HG03460 (cell line): Measurements from ENCODE around the gene ZNF155.

Source experiments
- ATAC-seq: cut with Tn5 transposase; IDR thresholded peaks from one replicate; pipeline ENCODE4 v1.9.1; 2021; ENCODE audit not compliant: unreplicated experiment

Gene ZNF155

GRCh38 chr19:44003461-44004009 is 19.5 kb downstream of the ZNF155 start:
- ATAC-seq, result no peak

- ATAC-seq, result no peak
Observed at GRCh38 chr19:44005973-44006372, 22.0 kb downstream of the ZNF155 start.

GRCh38 chr19:44007473-44007872 is 23.5 kb downstream of the ZNF155 start:
- no peak for ATAC-seq

- no peak for ATAC-seq
Observed at GRCh38 chr19:44010468-44010867, 26.5 kb downstream of the ZNF155 start.

GRCh38 chr19:44019498-44019897 is 35.5 kb downstream of the ZNF155 start:
- ATAC-seq, result no peak

- ATAC-seq, result no peak
Observed at GRCh38 chr19:44021221-44021620, 37.2 kb downstream of the ZNF155 start.

GRCh38 chr19:44024900-44025216 is 40.9 kb downstream of the ZNF155 start:
- ATAC-seq, result no peak

- peak; percentile 90 for ATAC-seq
Observed at GRCh38 chr19:44025217-44025936, 41.4 kb downstream of the ZNF155 start, which contains the start of gene ZNF222. Gene ZNF222, plus strand, starts transcription at chr19:44025379. Its CDS starts 58 bp downstream, at chr19:44025437.

GRCh38 chr19:44026622-44027021 is 42.6 kb downstream of the ZNF155 start:
- ATAC-seq, result no peak

- no peak for ATAC-seq
Observed at GRCh38 chr19:44032001-44032610, 48.1 kb downstream of the ZNF155 start.

- ATAC-seq, result no peak
Observed at GRCh38 chr19:44042147-44042546, 58.2 kb downstream of the ZNF155 start.
